H1 (cell line): ENCODE results near the gene GHRHR. TPM values are rescaled to one million over a fixed set of nuclear protein-coding genes. Genes with fewer than 3 reads are reported as not detected.

Experiments used
- CTCF ChIA-PET: fragments of 300-600 bp; sonication (Branson Sonifier 250); formaldehyde crosslinking; loops from one replicate; lab custom pipeline; 2021; ENCODE audit not compliant: partially characterized antibody; lab: Charles Lee
- POLR2A ChIA-PET: fragments of 300-600 bp; sonication (Branson Sonifier 250); formaldehyde crosslinking; loops from one replicate; lab custom pipeline; 2021; ENCODE audit warnings: inconsistent platforms; ENCODE audit not compliant: partially characterized antibody; lab: Charles Lee
- DNase-seq, 2 experiments: peaks; one replicate each; pipeline versions ENCODE4 v3.0.0 to v3.0.0-alpha.2; 2010 to 2022; ENCODE audit warnings: low spot score in 2 of 2, low read depth in 1 of 2, mixed read lengths in 1 of 2
- FAIRE-seq: peaks from 2 replicates; lab custom pipeline; 2011; peaks lifted over from hg19 to GRCh38; lab: Jason Lieb, UNC
- H2AFZ ChIP-seq: 2 replicates; pipeline ENCODE4 v1.8.1; 2012; ENCODE audit warnings: low read length, inconsistent platforms
- H2AK5ac ChIP-seq: 2 replicates; pipeline ENCODE4 v1.6.1; 2013; ENCODE audit warnings: low read depth, low read length
- H2BK120ac ChIP-seq: replicated peaks from 2 replicates; pipeline ENCODE3; 2013; ENCODE audit warnings: low read depth, low read length, inconsistent platforms
- H2BK12ac ChIP-seq: 2 replicates; pipeline ENCODE4 v1.6.1; 2013; ENCODE audit warnings: low read depth, low read length
- H2BK15ac ChIP-seq: 2 replicates; pipeline ENCODE4 v1.6.1; 2013; ENCODE audit warnings: low read length
- H2BK20ac ChIP-seq: 2 replicates; pipeline ENCODE4 v1.6.1; 2013; ENCODE audit warnings: low read length
- H2BK5ac ChIP-seq: 2 replicates; pipeline ENCODE4 v1.6.1; 2013; ENCODE audit warnings: low read depth, low read length
- H3K14ac ChIP-seq: 2 replicates; pipeline ENCODE4 v1.6.1; 2013; ENCODE audit warnings: inconsistent platforms; ENCODE audit not compliant: insufficient read length
- H3K18ac ChIP-seq: 2 replicates; pipeline ENCODE4 v1.6.1; 2013; ENCODE audit warnings: low read length; ENCODE audit errors: extremely low read depth
- H3K23ac ChIP-seq: 2 replicates; pipeline ENCODE4 v1.6.1; 2013; ENCODE audit warnings: inconsistent platforms; ENCODE audit not compliant: insufficient read length
- H3K23me2 ChIP-seq: 2 replicates; pipeline ENCODE4 v1.6.1; 2013; ENCODE audit warnings: low read depth, low read length
- H3K27ac ChIP-seq: 2 replicates; pipeline ENCODE4 v1.6.1; 2011; ENCODE audit warnings: low read depth, low read length, inconsistent platforms
- H3K27me3 ChIP-seq, 4 experiments: replicated peaks in 1 of 4; 1 replicate in 1 of 4; 2 replicates in 3 of 4; pipeline versions ENCODE4 v1.6.1 to v1.8.1; 2011 to 2013; ENCODE audit warnings: low read length in 3 of 4, mild to moderate bottlenecking in 3 of 4, inconsistent platforms in 2 of 4, mixed read lengths in 2 of 4, moderate library complexity in 1 of 4; ENCODE audit not compliant: control insufficient read depth in 3 of 4, insufficient read depth in 3 of 4; ENCODE audit errors: extremely low read depth in 1 of 4
- H3K36me3 ChIP-seq, 4 experiments: 2 replicates each; pipeline versions ENCODE4 v1.6.1 to v1.8.1; 2011 to 2013; ENCODE audit warnings: mild to moderate bottlenecking in 4 of 4, low read length in 3 of 4, moderate library complexity in 2 of 4, control low read depth in 1 of 4, inconsistent platforms in 1 of 4; ENCODE audit not compliant: insufficient read depth in 4 of 4, control insufficient read depth in 2 of 4
- H3K4ac ChIP-seq: replicated peaks from 2 replicates; pipeline ENCODE3; 2013; ENCODE audit warnings: low read length, low read depth, mixed read lengths, inconsistent platforms; ENCODE audit not compliant: insufficient read length
- H3K4me1 ChIP-seq, 4 experiments: replicated peaks in 1 of 4; 1 replicate in 1 of 4; 2 replicates in 3 of 4; pipeline versions ENCODE4 v1.6.1 to v1.8.1; 2011 to 2013; ENCODE audit warnings: low read length in 3 of 4, inconsistent platforms in 2 of 4, mixed read lengths in 1 of 4; ENCODE audit not compliant: insufficient read depth in 4 of 4, control insufficient read depth in 3 of 4
- H3K4me2 ChIP-seq, 2 experiments: 2 replicates each; pipeline versions ENCODE4 v1.6.1 to v1.8.1; 2011 to 2013; ENCODE audit warnings: low read depth in 2 of 2, low read length in 2 of 2, control low read depth in 1 of 2, inconsistent platforms in 1 of 2, mild to moderate bottlenecking in 1 of 2; ENCODE audit not compliant: insufficient read depth in 1 of 2
- H3K4me3 ChIP-seq, 4 experiments: fragments of 200-600, 300-600 bp in 1 of 4; sonication (generic), shearing (Covaris generic), sonication (Bioruptor Twin) in 1 of 4; 2 replicates each; pipeline versions ENCODE4 v1.5.1 to v1.8.1; 2011 to 2016; ENCODE audit warnings: low read length in 4 of 4, low read depth in 3 of 4, control low read depth in 2 of 4, inconsistent platforms in 2 of 4, mild to moderate bottlenecking in 2 of 4, mixed read lengths in 1 of 4, moderate library complexity in 1 of 4; ENCODE audit not compliant: insufficient read depth in 2 of 4; ENCODE audit errors: extremely low read depth in 1 of 4
- H3K56ac ChIP-seq: replicated peaks from 2 replicates; pipeline ENCODE3; 2013; ENCODE audit warnings: low read depth, mild to moderate bottlenecking, mixed read lengths, low read length, inconsistent platforms; ENCODE audit not compliant: insufficient read length
- H3K79me1 ChIP-seq: 2 replicates; pipeline ENCODE4 v1.6.1; 2013; ENCODE audit warnings: low read depth, low read length, control low read depth
- H3K79me2 ChIP-seq, 2 experiments: 2 replicates each; pipeline versions ENCODE4 v1.6.1 to v1.8.1; 2012 to 2013; ENCODE audit warnings: low read length in 2 of 2, mild to moderate bottlenecking in 2 of 2, inconsistent platforms in 1 of 2; ENCODE audit not compliant: insufficient read depth in 2 of 2, control insufficient read depth in 1 of 2
- H3K9ac ChIP-seq, 4 experiments: replicated peaks in 1 of 4; 1 replicate in 1 of 4; 2 replicates in 3 of 4; pipeline versions ENCODE4 v1.6.1 to v1.8.1; 2011 to 2013; ENCODE audit warnings: low read depth in 3 of 4, low read length in 3 of 4, control low read depth in 2 of 4, mild to moderate bottlenecking in 2 of 4, moderate library complexity in 2 of 4, inconsistent platforms in 1 of 4; ENCODE audit errors: extremely low read depth in 1 of 4
- H3K9me3 ChIP-seq, 2 experiments: 2 replicates each; pipeline versions ENCODE4 v1.6.1 to v1.8.1; 2012 to 2013; ENCODE audit warnings: mild to moderate bottlenecking in 2 of 2, moderate library complexity in 2 of 2, control low read depth in 1 of 2, inconsistent platforms in 1 of 2, low read depth in 1 of 2, low read length in 1 of 2, mixed read lengths in 1 of 2; ENCODE audit not compliant: insufficient read depth in 2 of 2
- H4K20me1 ChIP-seq, 2 experiments: replicated peaks in 1 of 2; 2 replicates each; pipeline versions ENCODE3 to v1.8.1; 2011 to 2013; ENCODE audit warnings: inconsistent platforms in 2 of 2, low read length in 2 of 2, mild to moderate bottlenecking in 1 of 2; ENCODE audit not compliant: insufficient read depth in 2 of 2, control insufficient read depth in 1 of 2
- H4K5ac ChIP-seq: 2 replicates; pipeline ENCODE4 v1.6.1; 2013; ENCODE audit warnings: low read length, low read depth, mixed read lengths, inconsistent platforms; ENCODE audit not compliant: insufficient read length
- H4K8ac ChIP-seq: 2 replicates; pipeline ENCODE4 v1.8.0; 2013; ENCODE audit warnings: mild to moderate bottlenecking, moderate library complexity, low read length, inconsistent platforms; ENCODE audit not compliant: insufficient read depth; ENCODE audit errors: extremely low read depth
- H4K91ac ChIP-seq: replicated peaks from 2 replicates; pipeline ENCODE3; 2013; ENCODE audit warnings: low read length, mixed read lengths, inconsistent platforms; ENCODE audit not compliant: insufficient read length
- TBP ChIP-seq: IDR thresholded peaks from 2 replicates; pipeline ENCODE4 v1.6.1; 2011; ENCODE audit warnings: low read depth, low read length, improper control_type of control experiment
- WGBS, 2 experiments: shearing (Covaris generic) in 1 of 2; methylation state at CpG; one replicate each; pipeline versions ENCODE4 v1.1.6 to v1.1.7; 2013 to 2015; ENCODE audit warnings: low lambda C conversion rate in 2 of 2, mixed read lengths in 2 of 2, inconsistent platforms in 1 of 2, low coverage in 1 of 2, missing lambda C conversion rate in 1 of 2; ENCODE audit not compliant: insufficient replicate concordance in 2 of 2, insufficient coverage in 1 of 2, insufficient read length in 1 of 2; ENCODE audit errors: extremely low coverage in 1 of 2, missing lambda C conversion rate in 1 of 2; 5-methylcytosine and 5-hydroxymethylcytosine counted together
- polyA plus RNA-seq, 7 experiments: library from polyadenylated mRNA; depleted of rRNA in 3 of 7; stranded (reverse) in 5 of 7; unstranded in 2 of 7; fragments of >200 nt in 5 of 7; fragments of 200-250 nt in 2 of 7; gene quantifications; 1 replicate in 5 of 7; 2 replicates in 1 of 7; 4 replicates in 1 of 7; pipeline versions ENCODE4 v1.2.1 to v1.2.3, GENCODE V29; 2011 to 2013; ENCODE audit warnings: missing spikeins in 2 of 7, mixed read lengths in 2 of 7
- total RNA-seq: library from RNA; stranded (reverse); fragmentation: NEBNext Ultra II Directional; extraction: Animal tissue kit (Norgen Biotek cat#: 25700); gene quantifications from 2 replicates; pipeline ENCODE4 v1.2.1, GENCODE V29; 2021
- TF ChIP-seq, protein P1 (sequence below), 3 experiments: IDR thresholded peaks; 1 replicate in 2 of 3; 2 replicates in 1 of 3; pipeline versions ENCODE4 v1.5.1 to v1.6.1; 2011; ENCODE audit warnings: low read length in 3 of 3, mild to moderate bottlenecking in 3 of 3, inconsistent platforms in 2 of 3, low read depth in 1 of 3, moderate library complexity in 1 of 3; ENCODE audit not compliant: insufficient read depth in 1 of 3; ENCODE audit errors: control extremely low read depth in 1 of 3

GHRHR gene
- total and polyA plus RNA-seq, 2 of the 8 experiments (the other 6 are each of a cell fraction or from before 2014, with no cell fraction given): 0.60 to 6.5 TPM

GRCh38 chr7:30971840-30972563 is 8.2 kb downstream of the GHRHR start:
- peaks cover 2% of the 10 kb centered on the region; the same call in 1 of the 2 replicates for H3K23me2 ChIP-seq
- POLR2A ChIA-PET: interaction anchor here (0.5 kb wide), 1 partner anchor 43 kb away, joined by 3 read pairs; no protein-coding TSS in a partner anchor
- H3K9me3 ChIP-seq: no peaks in the 10 kb centered on the region
- no peak overlapping the region for H2AFZ ChIP-seq
- H3K27me3 ChIP-seq: no peaks in the 10 kb centered on the region; a peak in 2 of 7 replicates
- H3K79me2 ChIP-seq: no peaks in the 10 kb centered on the region
- no peak for TF ChIP-seq TBP
- TF ChIP-seq, protein P1, sequence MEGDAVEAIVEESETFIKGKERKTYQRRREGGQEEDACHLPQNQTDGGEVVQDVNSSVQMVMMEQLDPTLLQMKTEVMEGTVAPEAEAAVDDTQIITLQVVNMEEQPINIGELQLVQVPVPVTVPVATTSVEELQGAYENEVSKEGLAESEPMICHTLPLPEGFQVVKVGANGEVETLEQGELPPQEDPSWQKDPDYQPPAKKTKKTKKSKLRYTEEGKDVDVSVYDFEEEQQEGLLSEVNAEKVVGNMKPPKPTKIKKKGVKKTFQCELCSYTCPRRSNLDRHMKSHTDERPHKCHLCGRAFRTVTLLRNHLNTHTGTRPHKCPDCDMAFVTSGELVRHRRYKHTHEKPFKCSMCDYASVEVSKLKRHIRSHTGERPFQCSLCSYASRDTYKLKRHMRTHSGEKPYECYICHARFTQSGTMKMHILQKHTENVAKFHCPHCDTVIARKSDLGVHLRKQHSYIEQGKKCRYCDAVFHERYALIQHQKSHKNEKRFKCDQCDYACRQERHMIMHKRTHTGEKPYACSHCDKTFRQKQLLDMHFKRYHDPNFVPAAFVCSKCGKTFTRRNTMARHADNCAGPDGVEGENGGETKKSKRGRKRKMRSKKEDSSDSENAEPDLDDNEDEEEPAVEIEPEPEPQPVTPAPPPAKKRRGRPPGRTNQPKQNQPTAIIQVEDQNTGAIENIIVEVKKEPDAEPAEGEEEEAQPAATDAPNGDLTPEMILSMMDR (IDR thresholded peaks at IDR 0.05; ENCODE audit: control extremely low read depth in 1 of 3, insufficient read depth in 1 of 3, low read depth in 1 of 3, low read length in 3 of 3): peak in 1 of 3 experiments; percentile 1; a peak in 1 of 4 replicates
- TF ChIP-seq, all 59 proteins: peak for 1
- H3K79me1 ChIP-seq: no peaks in the 10 kb centered on the region
- no peak overlapping the region for H3K9ac ChIP-seq
- DNase-seq (no peak), FAIRE-seq (no peak)
- H2BK12ac ChIP-seq: no peak overlapping the region
- no peaks in the 10 kb centered on the region for H3K36me3 ChIP-seq
- H4K91ac ChIP-seq: no peak overlapping the region
- no peak overlapping the region for H3K14ac ChIP-seq
- no peak overlapping the region for H3K27ac ChIP-seq
- H2BK20ac ChIP-seq: no peak overlapping the region
- no peaks in the 10 kb centered on the region for H4K20me1 ChIP-seq
- H3K56ac ChIP-seq: no peak overlapping the region
- H3K4me1 ChIP-seq: peaks cover 0 to 7% (median 4%) of the 10 kb centered on the region in 4 experiments; a peak in 4 of 7 replicates
- CTCF ChIA-PET: interaction anchor here (0.6 to 26.1 kb wide), 13 partner anchors 10 to 940 kb away, joined by 3 to 309 read pairs (median 4); partner anchors contain the start of gene AQP1
- no peak overlapping the region for H2BK15ac ChIP-seq
- no peak overlapping the region for H3K4me3 ChIP-seq
- no peak overlapping the region for H3K4me2 ChIP-seq
- H3K4ac ChIP-seq: no peak overlapping the region
- H3K18ac ChIP-seq: no peak overlapping the region
- H2AK5ac ChIP-seq: no peak overlapping the region
- no peak overlapping the region for H2BK5ac ChIP-seq
- H2BK120ac ChIP-seq: no peak overlapping the region
- H4K8ac ChIP-seq: no peak overlapping the region
- H3K23ac ChIP-seq: no peak overlapping the region
- H4K5ac ChIP-seq: no peak overlapping the region
- 88% methylated on average over 14 of the region's 15 CpGs; no CpG with 5 or more reads in 1 of the 2 experiments for WGBS, 2 experiments
